HEK293T (cell line): ENCODE measurements around the gene LYRM2.

Experiments used
- ARNT ChIP-seq: fragments of 450-650 bp; IDR thresholded peaks from 2 replicates; pipeline ENCODE4 v1.6.1; 2017; ENCODE audit warnings: mild to moderate bottlenecking
- BHLHE40 ChIP-seq: fragments of 450-650 bp; IDR thresholded peaks from 2 replicates; pipeline ENCODE4 v1.6.1; 2016; ENCODE audit warnings: mild to moderate bottlenecking, moderate library complexity, borderline replicate concordance
- FOXA1 ChIP-seq: fragments of 450-650 bp; IDR thresholded peaks from 2 replicates; pipeline ENCODE4 v1.6.1; 2016; ENCODE audit warnings: mild to moderate bottlenecking
- FOXM1 ChIP-seq: fragments of 450-650 bp; IDR thresholded peaks from 2 replicates; pipeline ENCODE4 v1.6.1; 2017; ENCODE audit warnings: mild to moderate bottlenecking, borderline replicate concordance
- L3MBTL2 ChIP-seq: fragments of 450-650 bp; conservative IDR thresholded peaks from 2 replicates; pipeline ENCODE4 v1.6.1; 2016; ENCODE audit warnings: mild to moderate bottlenecking
- SP1 ChIP-seq: fragments of 450-650 bp; IDR thresholded peaks from 2 replicates; pipeline ENCODE4 v1.6.1; 2017
- TF ChIP-seq, protein P1 (sequence below): fragments of 450-650 bp; IDR thresholded peaks from 2 replicates; pipeline ENCODE4 v1.6.1; 2016

DNA sequence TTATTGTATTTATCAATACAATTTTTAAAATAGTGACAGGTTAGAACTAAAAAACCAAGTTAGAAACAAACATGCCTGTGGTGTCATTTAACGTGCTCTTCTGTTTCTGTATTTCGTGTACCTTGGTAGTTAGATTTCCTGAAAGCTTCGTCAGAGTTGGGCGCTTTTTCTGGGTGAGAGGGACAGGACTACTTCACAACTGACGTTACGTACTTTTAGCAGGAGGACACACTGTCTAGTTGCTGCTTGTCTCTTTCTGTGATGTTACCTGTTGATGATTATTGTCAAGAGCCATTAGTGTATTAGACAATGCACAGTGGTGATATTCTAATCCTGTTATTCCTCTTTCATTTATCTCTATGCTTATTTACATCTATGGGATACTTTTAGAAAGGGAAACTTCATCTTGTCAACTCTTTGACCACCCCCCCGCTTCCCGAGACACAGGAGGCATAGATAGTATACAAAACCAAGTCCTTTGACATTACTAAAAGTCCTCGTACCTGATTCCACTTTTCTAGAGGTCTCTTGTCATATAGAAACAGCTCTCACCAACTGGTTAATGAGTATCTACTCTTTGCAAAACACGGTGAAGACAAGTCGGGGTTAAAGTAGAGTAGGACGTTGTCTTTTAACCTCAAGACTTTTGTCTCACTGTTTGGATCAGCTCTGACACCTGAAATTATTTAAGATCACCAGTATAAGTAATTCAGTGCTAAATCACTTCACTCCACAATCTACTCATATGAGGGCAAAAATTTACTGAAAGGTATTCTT lies 96.3 kb downstream of the LYRM2 start:
- TF ChIP-seq FOXA1 (no peak), ARNT (no peak), FOXM1 (no peak), SP1 (no peak), L3MBTL2 (no peak), BHLHE40 (no peak)
- TF ChIP-seq, protein P1, sequence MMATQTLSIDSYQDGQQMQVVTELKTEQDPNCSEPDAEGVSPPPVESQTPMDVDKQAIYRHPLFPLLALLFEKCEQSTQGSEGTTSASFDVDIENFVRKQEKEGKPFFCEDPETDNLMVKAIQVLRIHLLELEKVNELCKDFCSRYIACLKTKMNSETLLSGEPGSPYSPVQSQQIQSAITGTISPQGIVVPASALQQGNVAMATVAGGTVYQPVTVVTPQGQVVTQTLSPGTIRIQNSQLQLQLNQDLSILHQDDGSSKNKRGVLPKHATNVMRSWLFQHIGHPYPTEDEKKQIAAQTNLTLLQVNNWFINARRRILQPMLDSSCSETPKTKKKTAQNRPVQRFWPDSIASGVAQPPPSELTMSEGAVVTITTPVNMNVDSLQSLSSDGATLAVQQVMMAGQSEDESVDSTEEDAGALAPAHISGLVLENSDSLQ = no peak
